Measurements from ENCODE around the gene JARID2. TPM values are rescaled to one million over a fixed set of nuclear protein-coding genes. Genes with fewer than 3 reads are reported as not detected.

The JARID2 gene
- total RNA-seq, 3 donors from 2014 or later = 10.6 to 11.8 (median 11.4) TPM

GRCh38 chr6:15452182-15452941 lies 206.5 kb downstream of the JARID2 start:
- DNase-seq (no peak), ATAC-seq (no peak)
- Histone ChIP-seq H3K36me3 (ENCODE audit: low read depth) (no peaks in the 10 kb centered on the region), H3K4me3 (no peak overlapping the region), H3K4me1 (ENCODE audit: low read depth) (no peaks in the 10 kb centered on the region), H3K9me3 (no peaks in the 10 kb centered on the region)
- no peak for TF ChIP-seq CTCF (IDR thresholded peaks at IDR 0.05)
- intact Hi-C loops (cut with DNase I, micrococcal nuclease) = no loop called here

- no peak for ATAC-seq
- TF ChIP-seq CTCF (IDR thresholded peaks at IDR 0.05) = no peak
- intact Hi-C loops (cut with DNase I, micrococcal nuclease) = no loop called here
- Histone ChIP-seq H3K4me3 (no peak overlapping the region), H3K4me1 (ENCODE audit: low read depth) (no peaks in the 10 kb centered on the region), H3K36me3 (ENCODE audit: low read depth) (no peaks in the 10 kb centered on the region), H3K9me3 (no peaks in the 10 kb centered on the region)
- DNase-seq = no peak
Observed at GRCh38 chr6:15453186-15453585, 207.3 kb downstream of the JARID2 start.

GRCh38 chr6:15453622-15454021 lies 207.8 kb downstream of the JARID2 start:
- DNase-seq = no peak
- no peak for ATAC-seq
- H3K36me3 ChIP-seq (ENCODE audit: low read depth) = no peaks in the 10 kb centered on the region
- H3K9me3 ChIP-seq = no peaks in the 10 kb centered on the region
- intact Hi-C loops (cut with DNase I, micrococcal nuclease) = no loop called here
- no peak overlapping the region for H3K4me3 ChIP-seq
- H3K4me1 ChIP-seq (ENCODE audit: low read depth) = no peaks in the 10 kb centered on the region
- no peak for TF ChIP-seq CTCF (IDR thresholded peaks at IDR 0.05)

GRCh38 chr6:15456422-15456821 lies 210.6 kb downstream of the JARID2 start:
- H3K4me1 ChIP-seq (ENCODE audit: low read depth) = no peaks in the 10 kb centered on the region
- H3K4me3 ChIP-seq = no peak overlapping the region
- H3K9me3 ChIP-seq = no peaks in the 10 kb centered on the region
- ATAC-seq = no peak
- TF ChIP-seq CTCF (IDR thresholded peaks at IDR 0.05) = no peak
- intact Hi-C loops (cut with DNase I, micrococcal nuclease) = no loop called here
- no peak for DNase-seq
- no peaks in the 10 kb centered on the region for H3K36me3 ChIP-seq (ENCODE audit: low read depth)

- TF ChIP-seq CTCF (IDR thresholded peaks at IDR 0.05) = no peak
- DNase-seq = no peak
- Histone ChIP-seq H3K9me3 (no peaks in the 10 kb centered on the region), H3K36me3 (ENCODE audit: low read depth) (no peaks in the 10 kb centered on the region), H3K4me3 (no peak overlapping the region), H3K4me1 (ENCODE audit: low read depth) (peaks cover 2% of the 10 kb centered on the region)
- ATAC-seq = no peak
- intact Hi-C loops (cut with DNase I, micrococcal nuclease) = no loop called here
Observed at GRCh38 chr6:15457121-15457650, 211.3 kb downstream of the JARID2 start.

Data from mucosa of descending colon (tissue), 3 donors.